Ureter (tissue), 1 donor: Measurements from ENCODE around the gene SNIP1. TPM values are rescaled to one million over a fixed set of nuclear protein-coding genes. Genes with fewer than 3 reads are reported as not detected.
"Not testable (repeated sequence)": the region's sequence is repeated elsewhere in the genome, so short reads cannot be mapped to it uniquely, and the experiment has no call there.

Source experiments
- DNase-seq: peaks from one replicate; pipeline ENCODE4 v3.0.0-alpha.2; 2020; ENCODE audit warnings: low spot score
- total RNA-seq: library from RNA; stranded (reverse); gene quantifications from one replicate; pipeline ENCODE4 v1.2.4, GENCODE V29; 2023
- donor health status: DM: yes; HTN: yes; CAD: no.

SNIP1 gene
- total RNA-seq, 1 donor from 2014 or later: 20.0 TPM

DNA sequence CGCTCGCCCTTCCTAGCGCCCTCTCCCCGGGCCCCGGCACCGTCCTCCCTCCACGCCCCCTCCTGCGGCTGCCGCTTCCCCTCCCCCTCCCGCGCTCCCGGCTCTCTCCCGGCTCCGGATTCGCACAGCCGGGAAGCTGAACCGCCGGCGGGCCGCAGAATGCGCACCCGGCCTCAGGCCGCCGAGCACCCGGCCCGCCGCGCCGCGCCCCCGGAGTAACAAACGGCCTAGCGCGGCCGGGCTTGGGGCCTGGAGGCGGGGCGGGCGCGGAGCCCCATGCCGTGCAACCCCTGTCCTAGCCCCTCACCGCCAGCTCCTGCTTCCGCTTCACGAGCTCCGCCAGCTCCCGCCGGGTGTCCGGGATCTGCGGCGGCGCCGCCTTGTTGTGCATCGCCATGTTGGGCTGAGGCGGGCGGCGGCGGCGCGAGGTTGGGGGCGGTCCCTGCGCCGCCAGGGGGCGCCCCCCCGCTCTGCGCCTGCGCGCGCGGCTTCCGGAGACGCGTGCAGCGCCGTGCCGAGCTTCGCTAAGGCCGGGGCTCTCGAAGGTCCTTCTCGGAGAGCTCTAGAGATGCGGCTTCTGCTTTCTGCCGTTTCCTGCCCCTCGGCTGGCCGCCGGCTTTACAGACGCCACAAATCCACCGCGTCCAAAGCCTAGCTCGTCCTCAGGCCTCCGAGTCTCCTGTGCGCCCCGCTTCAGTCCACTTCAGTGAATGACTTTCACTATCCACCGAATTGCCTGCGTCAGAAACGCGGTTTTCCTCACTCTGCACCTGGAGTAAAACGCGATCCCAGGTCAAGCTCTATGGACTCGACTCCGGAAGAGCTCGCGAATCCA, 39.5 kb downstream of the SNIP1 start, which contains the start of gene MEAF6:
TSS of gene MEAF6 (minus strand) at position 417 of the 835 bp plus-strand sequence. CDS start at position 397, 20 bp downstream.
- DNase-seq: peak; percentile 78

DNA sequence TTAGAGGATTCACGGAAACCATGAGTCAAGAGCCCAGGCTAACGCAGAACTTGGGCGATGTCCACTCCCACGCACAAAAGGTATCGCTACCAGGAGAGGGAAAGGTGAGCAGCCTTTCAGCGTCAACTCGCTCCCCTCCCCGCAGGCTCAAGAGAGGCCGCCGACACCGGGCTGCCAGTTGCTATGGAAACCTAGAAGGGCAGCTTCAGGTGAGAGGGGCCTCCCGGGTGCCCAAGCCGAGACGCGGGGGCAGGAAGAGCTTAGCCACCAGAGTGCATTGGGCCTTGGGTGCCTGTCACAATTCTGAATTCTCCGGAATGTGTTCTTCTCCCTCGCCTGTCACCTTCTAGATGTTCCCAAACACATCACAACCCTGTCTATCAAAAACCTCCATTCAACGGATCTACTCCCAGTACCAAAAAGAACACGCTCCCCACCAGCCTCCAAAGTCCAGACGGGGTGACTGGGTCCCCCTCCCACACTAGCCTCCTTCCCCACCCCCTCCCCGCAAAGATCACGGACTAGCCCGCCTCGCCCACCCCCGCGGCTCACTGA, 40.2 kb downstream of the SNIP1 start:
- no peak for DNase-seq

DNA sequence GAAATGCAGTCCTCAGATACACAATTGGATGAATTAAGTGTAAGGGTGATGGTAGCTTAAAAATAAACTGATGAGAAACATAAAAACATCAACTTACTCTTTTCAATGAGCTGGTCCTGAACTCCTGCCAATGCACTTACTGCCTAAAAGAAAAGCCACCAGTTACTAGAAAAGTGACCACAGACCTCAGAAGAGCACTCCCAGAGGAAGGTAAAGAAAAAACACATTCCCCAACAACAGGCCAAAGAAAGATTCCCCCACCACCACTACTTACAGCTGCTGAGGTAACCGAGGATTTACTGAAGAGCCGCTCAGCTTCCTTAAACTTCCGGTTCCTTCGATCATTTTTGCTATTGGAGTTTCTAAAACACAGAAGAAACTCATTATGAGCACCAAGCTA, 44.9 kb downstream of the SNIP1 start:
- no peak for DNase-seq

DNA sequence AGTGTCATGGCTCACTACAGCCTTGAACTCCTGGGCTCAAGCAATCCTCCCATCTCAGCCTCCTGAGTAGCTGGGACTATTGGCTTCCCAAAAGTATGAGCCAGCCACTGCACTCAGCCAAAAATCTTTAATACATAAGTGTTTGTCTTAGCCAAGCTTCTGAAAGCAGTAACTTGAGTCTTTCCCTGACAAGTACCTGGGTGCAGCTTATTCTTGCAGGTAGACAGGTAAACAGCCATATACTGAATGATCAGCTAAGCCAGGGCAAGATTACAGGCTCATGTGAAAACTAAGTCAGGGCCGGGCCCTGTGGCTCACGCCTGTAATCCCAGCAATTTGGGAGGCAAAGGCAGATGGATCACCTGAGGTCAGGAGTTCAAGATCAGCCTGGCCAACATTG, 47.4 kb downstream of the SNIP1 start:
- no peak for DNase-seq

DNA sequence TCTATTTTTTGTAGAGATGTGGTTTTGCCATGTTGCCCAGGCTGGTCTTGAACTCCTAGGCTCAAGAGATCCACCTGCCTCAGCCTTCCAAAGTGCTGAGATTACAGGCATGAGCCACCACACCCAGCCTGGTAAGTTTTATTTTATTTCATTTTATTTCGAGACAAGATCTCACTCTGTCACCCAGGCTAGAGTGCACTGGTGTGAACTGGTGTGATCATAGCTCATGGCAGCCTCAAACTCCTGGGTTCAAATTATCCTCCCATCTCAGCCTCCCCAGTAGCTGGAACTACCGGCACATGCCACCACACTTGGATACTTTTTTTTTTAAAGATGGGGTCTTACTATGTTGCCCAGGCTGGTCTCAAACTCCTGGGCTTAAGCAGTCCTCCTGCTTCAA, 51.3 kb downstream of the SNIP1 start:
- DNase-seq: not testable (repeated sequence)

DNA sequence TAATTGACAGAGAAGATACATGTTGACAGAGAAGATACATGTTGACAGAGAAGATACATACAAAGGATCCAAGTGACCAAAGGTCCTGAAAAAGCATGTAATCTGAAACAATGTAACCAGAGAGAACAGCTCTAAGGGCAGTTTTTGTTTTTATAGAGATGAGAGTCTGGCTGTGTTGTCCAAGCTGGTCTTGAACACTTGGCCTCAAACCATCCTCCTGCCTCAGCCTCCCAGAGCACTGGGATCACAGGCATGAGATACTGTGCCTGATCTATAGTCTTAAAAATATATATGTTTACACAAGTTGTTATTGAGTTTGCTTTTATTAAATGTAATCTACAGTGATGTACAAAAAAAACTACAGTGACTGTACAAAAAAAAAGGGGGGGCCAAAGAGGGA, 52.0 kb downstream of the SNIP1 start:
- no peak for DNase-seq

DNA sequence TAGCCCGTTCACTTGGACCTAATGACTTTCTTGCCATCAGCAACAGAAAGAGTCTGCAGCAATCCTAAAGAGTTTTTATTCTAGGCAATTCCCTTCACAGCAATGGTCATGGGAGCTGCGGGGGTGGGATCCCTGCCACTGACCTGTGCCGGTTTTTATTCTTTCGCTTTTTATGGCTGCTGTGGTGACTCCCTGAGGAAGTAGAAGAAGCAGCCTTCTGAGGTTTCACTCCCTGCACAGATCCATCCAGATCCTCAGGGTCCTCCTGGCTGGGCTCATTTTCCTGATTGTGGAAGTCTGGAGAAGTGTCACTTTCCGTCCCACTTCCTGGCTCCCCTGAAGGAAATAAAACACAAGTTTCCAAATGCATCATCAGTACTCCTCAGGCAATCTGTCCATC, 52.4 kb downstream of the SNIP1 start:
- no peak for DNase-seq

DNA sequence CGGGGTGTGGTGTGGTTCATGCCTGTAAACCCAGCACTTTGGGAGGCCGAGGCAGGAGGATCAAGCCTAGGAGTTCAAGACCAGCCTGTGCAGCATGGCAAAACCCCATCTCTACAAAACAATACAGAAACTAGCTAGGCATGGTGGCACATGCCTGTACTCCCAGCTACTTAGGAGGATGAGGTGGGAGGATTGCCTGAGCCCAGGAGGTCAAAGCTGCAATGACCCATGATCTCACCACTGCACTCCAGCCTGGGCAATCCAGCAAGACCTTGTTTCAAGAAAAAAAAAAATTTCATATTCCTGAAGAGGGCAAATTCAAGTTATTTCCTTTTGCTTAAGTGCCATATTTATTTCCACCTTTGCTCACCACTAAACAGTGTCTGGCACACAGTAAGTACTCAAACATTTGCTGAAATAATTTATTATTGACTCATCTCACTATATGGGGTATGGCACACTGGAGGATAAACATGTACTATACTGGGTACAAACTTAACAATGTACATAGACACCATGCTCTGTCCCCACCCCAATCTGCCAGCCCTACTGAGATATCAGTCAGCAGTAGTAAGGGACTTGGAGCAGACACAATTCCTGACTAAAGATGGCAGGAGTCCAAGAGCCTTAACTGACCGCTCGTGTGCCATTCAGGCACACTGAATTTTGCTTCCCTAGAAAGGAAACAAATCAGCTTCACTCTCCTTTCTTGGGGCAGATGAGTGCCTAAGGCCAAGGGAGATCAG, 55.0 kb downstream of the SNIP1 start:
- no peak for DNase-seq

DNA sequence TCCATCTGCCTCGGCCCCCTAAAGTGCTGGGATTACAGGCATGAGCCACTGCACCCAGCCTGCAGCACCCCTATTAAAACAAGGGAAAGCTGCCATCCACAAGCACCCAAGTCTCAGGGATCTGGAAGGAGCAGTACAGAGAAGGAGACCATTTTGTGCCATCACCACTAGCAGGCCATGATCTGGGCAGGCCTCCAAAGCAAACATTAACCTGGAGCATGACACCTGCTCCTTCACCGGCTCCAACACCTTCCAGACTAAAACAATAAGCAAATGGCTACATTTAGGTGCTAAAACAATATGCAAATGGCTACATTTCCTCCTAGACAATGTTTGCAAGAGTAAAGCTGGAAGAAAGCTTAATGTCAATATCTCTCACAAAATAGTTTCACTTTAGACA, 56.3 kb downstream of the SNIP1 start:
- DNase-seq: no peak

DNA sequence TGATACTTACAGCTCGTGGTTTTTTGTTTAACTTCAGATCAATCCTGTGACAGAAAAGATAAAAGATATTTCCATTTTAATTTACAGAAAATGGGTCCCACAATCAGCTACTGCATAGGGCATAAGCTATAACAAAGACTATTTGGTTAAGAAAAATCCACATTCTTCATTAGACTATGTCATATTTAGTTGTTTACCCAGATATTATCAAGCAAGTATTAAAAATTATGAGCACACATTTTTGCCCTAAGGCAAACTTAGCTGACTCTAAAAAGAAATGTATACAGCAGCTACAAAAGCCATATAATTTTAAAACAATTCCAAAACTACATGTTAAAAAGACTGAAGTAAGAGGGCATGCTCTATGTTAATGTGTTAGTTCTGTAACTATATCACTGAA, 58.2 kb downstream of the SNIP1 start:
- no peak for DNase-seq

DNA sequence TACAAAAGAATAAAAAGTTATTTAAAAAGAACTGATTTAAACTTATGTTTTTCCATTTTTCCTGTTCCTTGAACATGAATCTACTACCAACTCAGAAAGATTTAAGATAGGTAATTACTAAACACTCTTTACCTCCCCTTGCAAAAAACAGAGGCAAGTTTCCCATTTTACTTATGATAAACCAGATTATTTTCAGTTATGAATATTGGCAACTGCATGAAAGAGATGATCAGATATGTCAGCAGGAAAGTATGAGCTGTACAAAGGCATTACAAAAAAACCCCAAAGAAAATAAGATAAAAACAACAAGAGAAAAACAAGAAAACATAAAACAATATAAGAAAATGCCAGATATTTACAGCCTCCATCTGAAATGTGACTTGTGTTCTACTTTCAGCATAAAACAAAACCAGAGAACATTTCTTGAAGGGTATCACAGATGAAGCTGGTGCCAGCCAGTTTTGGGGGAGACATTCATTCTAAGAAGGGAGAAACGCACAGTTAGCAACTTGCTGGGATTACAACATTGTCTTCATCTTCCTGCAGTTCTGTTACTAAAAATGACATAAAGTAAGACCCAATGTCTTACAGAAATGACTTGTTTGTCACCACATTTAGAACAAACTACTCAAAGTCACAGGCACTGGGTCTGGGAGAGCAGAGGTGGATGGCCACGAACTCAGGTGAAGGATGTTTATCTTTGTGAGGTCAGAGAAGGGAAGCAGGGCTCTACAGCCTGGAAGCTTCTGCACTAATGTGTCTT, 60.6 kb downstream of the SNIP1 start:
- DNase-seq: no peak

DNA sequence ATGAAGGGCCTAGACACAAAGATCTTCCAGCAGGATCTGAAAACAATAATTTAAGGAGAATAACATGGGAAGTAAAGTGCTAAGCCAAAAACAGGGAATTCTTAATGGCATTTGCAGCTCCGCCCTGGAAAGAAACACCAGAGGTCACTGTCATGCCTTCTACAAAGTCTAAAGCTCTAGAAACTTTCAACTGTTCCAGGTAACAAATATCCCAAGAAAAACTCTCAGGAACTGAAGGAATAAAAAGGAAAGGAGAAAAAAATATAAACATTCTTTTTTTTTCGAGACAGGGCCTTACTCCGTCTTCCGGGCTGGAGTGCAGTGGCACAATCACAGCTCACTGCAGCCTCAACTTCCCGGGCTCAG, 66.5 kb downstream of the SNIP1 start:
- DNase-seq: no peak

DNA sequence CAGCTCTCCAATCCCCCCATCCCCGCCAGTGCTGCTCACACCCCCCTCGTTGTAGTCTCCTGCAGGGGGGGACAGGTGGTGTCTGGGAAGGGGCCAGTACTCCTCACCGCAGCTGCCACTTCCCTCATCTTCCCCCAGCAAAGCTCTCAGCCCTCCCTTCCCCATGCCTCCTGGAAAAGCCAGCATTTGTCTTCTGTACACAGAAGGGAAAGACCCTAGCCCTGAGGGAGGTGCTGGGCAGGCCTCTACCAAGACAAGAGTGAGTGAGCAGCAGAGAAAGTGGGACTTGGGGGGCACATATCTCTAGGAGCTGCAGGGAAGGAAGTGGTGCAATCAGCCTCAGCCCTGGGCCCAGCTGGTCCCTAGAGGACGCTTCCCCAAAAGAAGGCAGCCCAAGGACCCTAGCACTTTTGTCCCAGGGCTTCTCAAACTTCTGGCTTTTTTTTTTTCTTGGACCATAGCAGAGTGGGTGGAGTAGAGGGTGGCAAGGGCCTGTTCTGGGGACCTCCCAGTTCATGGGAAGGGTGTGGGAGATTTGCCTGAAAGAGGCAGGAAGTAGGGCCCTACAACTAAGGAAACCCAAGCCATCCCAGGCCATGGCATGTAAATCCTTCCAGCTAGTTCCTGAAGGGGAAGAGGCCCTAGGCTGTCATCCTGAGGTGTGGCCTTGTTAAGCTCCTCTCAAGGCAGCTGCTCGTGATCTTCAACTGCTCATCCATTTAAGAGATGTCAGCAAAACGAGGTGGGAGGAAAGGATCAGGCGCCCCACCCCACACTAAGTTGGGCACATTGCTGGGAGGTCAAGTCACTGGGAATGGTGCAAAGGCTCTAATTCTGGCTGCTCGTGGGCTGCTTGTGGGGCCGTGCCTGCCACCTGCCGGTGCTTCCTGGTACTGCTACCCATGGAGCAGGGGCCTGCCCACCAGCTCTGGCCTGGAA, 67.1 kb downstream of the SNIP1 start:
- DNase-seq: peak; percentile 85

DNA sequence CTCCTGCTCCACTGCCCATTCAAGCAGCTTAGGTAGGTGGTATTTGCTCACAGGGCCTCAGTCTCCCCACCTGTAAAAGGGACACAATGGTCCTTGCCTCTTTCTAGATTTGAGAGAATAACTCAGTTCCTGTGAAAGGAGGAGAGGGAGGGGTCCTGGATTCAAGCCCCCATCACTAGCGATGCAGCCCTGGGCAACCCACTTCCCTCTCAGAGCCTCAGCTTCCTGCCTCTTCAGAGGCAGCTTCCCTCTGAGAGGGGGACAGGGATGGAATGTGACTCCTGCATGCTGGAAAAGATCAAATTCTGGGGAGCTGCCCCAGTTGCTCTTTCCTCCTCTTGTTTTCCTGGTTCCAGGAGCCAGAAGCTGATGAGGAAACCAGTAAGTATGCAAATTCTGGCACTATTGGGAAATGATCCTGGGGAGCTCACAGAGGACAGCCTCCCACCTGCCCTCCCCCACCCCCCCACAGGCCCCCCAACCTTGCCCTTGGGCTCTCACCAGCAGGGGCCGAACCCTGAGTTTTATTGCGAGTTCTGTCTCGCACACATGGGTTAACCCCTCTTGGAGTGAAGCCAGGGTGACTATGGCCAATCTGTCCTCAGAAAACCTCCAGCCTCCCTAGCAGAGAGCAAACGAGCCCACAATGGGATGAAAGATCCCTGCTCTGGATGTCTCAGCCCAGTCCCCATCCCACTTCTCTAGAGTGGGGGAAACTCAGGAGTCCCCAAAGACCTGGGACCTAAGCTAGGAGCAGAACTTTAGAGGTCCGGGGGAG, 68.0 kb downstream of the SNIP1 start:
- DNase-seq: peak; percentile 39

Other genes with a start within 250 kb of the SNIP1 start
- gene ZC3H12A, start 79.7 kb downstream of the SNIP1 start, total RNA-seq: 56.6 TPM
- 60.7 TPM for gene MEAF6, start 39.5 kb downstream of the SNIP1 start, total RNA-seq
- gene DNALI1, start 2.6 kb upstream of the SNIP1 start, total RNA-seq: 11.5 TPM
- gene GNL2, start 41.6 kb upstream of the SNIP1 start, total RNA-seq: 46.4 TPM
- 1.3 TPM for gene RSPO1, start 80.6 kb upstream of the SNIP1 start, total RNA-seq
- 1.2 TPM for gene CDCA8, start 138.2 kb upstream of the SNIP1 start, total RNA-seq
- gene EPHA10, start 210.8 kb upstream of the SNIP1 start, total RNA-seq: 4.4 TPM
- gene MANEAL, start 239.6 kb upstream of the SNIP1 start, total RNA-seq: 10.2 TPM